OCI-LY1 (cell line): ENCODE results near the gene BRIP1.

ENCODE experiments used
- H2AFZ ChIP-seq: fragments of 200-600 bp; sonication (generic), shearing (Covaris generic); 2 replicates; pipeline ENCODE4 v1.6.0; 2014; ENCODE audit warnings: antibody characterized with exemption, mild to moderate bottlenecking, low read length
- H3F3A ChIP-seq: fragments of 200-600 bp; sonication (generic), shearing (Covaris generic); 2 replicates; pipeline ENCODE4 v1.6.0; 2014; ENCODE audit warnings: mild to moderate bottlenecking, antibody characterized with exemption, low read length, moderate library complexity; ENCODE audit not compliant: insufficient read depth
- H3K27ac ChIP-seq: fragments of 200-600 bp; sonication (generic); 2 replicates; pipeline ENCODE4 v1.5.1; 2014; ENCODE audit warnings: low read length, mixed run types, mild to moderate bottlenecking, low read depth; ENCODE audit not compliant: poor library complexity, severe bottlenecking
- H3K27me3 ChIP-seq: fragments of 200-600 bp; sonication (generic); 2 replicates; pipeline ENCODE4 v1.6.0; 2014; ENCODE audit warnings: antibody characterized with exemption, mild to moderate bottlenecking, low read length, moderate library complexity; ENCODE audit not compliant: insufficient read depth
- H3K36me3 ChIP-seq: fragments of 200-600 bp; sonication (generic); 2 replicates; pipeline ENCODE4 v1.6.1; 2014; ENCODE audit warnings: mild to moderate bottlenecking, antibody characterized with exemption, low read length, moderate library complexity, mixed read lengths; ENCODE audit not compliant: insufficient read depth
- H3K4me1 ChIP-seq: fragments of 200-600 bp; sonication (generic); 2 replicates; pipeline ENCODE4 v1.5.1; 2014; ENCODE audit warnings: mild to moderate bottlenecking, low read length, moderate library complexity; ENCODE audit not compliant: insufficient read depth, severe bottlenecking
- H3K4me2 ChIP-seq: fragments of 200-600 bp; sonication (generic), shearing (Covaris generic); 2 replicates; pipeline ENCODE4 v1.6.1; 2014; ENCODE audit warnings: low read length
- H3K4me3 ChIP-seq: fragments of 200-600 bp; sonication (generic); 2 replicates; pipeline ENCODE4 v1.5.1; 2014; ENCODE audit warnings: low read length, low read depth, mild to moderate bottlenecking, mixed read lengths; ENCODE audit not compliant: poor library complexity, severe bottlenecking
- H3K79me2 ChIP-seq: fragments of 200-600 bp; shearing (Covaris generic); 2 replicates; pipeline ENCODE4 v1.6.1; 2016; ENCODE audit warnings: mixed run types, low read length, mixed read lengths; ENCODE audit not compliant: insufficient read depth
- H3K9ac ChIP-seq: fragments of 200-600 bp; sonication (generic), shearing (Covaris generic); 2 replicates; pipeline ENCODE4 v1.6.1; 2014; ENCODE audit warnings: mild to moderate bottlenecking, low read length, mixed read lengths
- H3K9me2 ChIP-seq: fragments of 200-600 bp; sonication (generic), shearing (Covaris generic); 2 replicates; pipeline ENCODE4 v1.6.1; 2014; ENCODE audit warnings: low read depth, mild to moderate bottlenecking, low read length, mixed read lengths
- H3K9me3 ChIP-seq: fragments of 200-600 bp; shearing (Covaris generic); 2 replicates; pipeline ENCODE4 v1.6.1; 2014; ENCODE audit warnings: low read length, mixed read lengths
- H4K20me1 ChIP-seq: fragments of 200-600 bp; sonication (generic), shearing (Covaris generic); 2 replicates; pipeline ENCODE4 v1.6.0; 2016; ENCODE audit warnings: mild to moderate bottlenecking, low read length; ENCODE audit not compliant: insufficient read depth
- CTCF ChIP-seq: fragments of 200-600 bp; sonication (generic), shearing (Covaris generic); IDR thresholded peaks from 2 replicates; pipeline ENCODE4 v1.5.1; 2017; ENCODE audit warnings: mild to moderate bottlenecking, antibody characterized with exemption, low read length, moderate library complexity, mixed read lengths
- EZH2 ChIP-seq: fragments of 200-600 bp; sonication (generic), shearing (Covaris generic); IDR thresholded peaks from 2 replicates; pipeline ENCODE4 v1.8.0; 2017; ENCODE audit warnings: borderline replicate concordance, mixed run types, mild to moderate bottlenecking, antibody characterized with exemption, low read length, moderate library complexity, mixed read lengths

The BRIP1 gene

GRCh38 chr17:61874075-61874474 is 10.7 kb upstream of the BRIP1 start:
- no peaks in the 10 kb centered on the region for H4K20me1 ChIP-seq
- no peak overlapping the region for H2AFZ ChIP-seq
- no peak overlapping the region for H3K27ac ChIP-seq
- no peaks in the 10 kb centered on the region for H3K9me2 ChIP-seq
- no peaks in the 10 kb centered on the region for H3K27me3 ChIP-seq
- H3K4me1 ChIP-seq = peaks cover 7% of the 10 kb centered on the region
- H3K4me3 ChIP-seq = no peak overlapping the region
- H3K9me3 ChIP-seq = no peaks in the 10 kb centered on the region
- no peak overlapping the region for H3K9ac ChIP-seq
- no peaks in the 10 kb centered on the region for H3K79me2 ChIP-seq
- no peak overlapping the region for H3K4me2 ChIP-seq
- H3K36me3 ChIP-seq = peaks cover 59% of the 10 kb centered on the region
- 0 out of 2 replicates have a peak, but pooled peaks cover 3% of the 10 kb centered on the region for H3F3A ChIP-seq
- TF ChIP-seq EZH2 (no peak), CTCF (no peak)

- Histone ChIP-seq H3K27me3 (no peaks in the 10 kb centered on the region), H3K79me2 (no peaks in the 10 kb centered on the region), H2AFZ (no peak overlapping the region), H3K4me2 (no peak overlapping the region), H3K9ac (no peak overlapping the region), H4K20me1 (no peaks in the 10 kb centered on the region), H3F3A (0 out of 2 replicates have a peak, but pooled peaks cover 3% of the 10 kb centered on the region), H3K9me3 (no peaks in the 10 kb centered on the region), H3K36me3 (peaks cover 69% of the 10 kb centered on the region), H3K4me3 (no peak overlapping the region), H3K27ac (no peak overlapping the region), H3K4me1 (peaks cover 7% of the 10 kb centered on the region), H3K9me2 (no peaks in the 10 kb centered on the region)
- TF ChIP-seq EZH2 (no peak), CTCF (no peak)
These were observed 8.8 kb upstream of the BRIP1 start for GRCh38 chr17:61872099-61872498.

- Histone ChIP-seq H3K4me2 (no peak overlapping the region), H3K36me3 (peaks cover 55% of the 10 kb centered on the region), H3K79me2 (no peaks in the 10 kb centered on the region)
These were observed 5.8 kb upstream of the BRIP1 start for GRCh38 chr17:61869138-61869537.

More at GRCh38 chr17:61869138-61869537, 5.8 kb upstream of the BRIP1 start:
- no peak overlapping the region for H2AFZ ChIP-seq
- no peaks in the 10 kb centered on the region for H3F3A ChIP-seq
- H3K27ac ChIP-seq = no peak overlapping the region
- H3K9me3 ChIP-seq = no peaks in the 10 kb centered on the region
- H3K9me2 ChIP-seq = no peaks in the 10 kb centered on the region
- no peak overlapping the region for H3K4me3 ChIP-seq
- no peaks in the 10 kb centered on the region for H3K27me3 ChIP-seq
- TF ChIP-seq CTCF = no peak
- TF ChIP-seq EZH2 = no peak
- no peaks in the 10 kb centered on the region for H4K20me1 ChIP-seq
- peaks cover 1% of the 10 kb centered on the region for H3K4me1 ChIP-seq
- no peak overlapping the region for H3K9ac ChIP-seq
